LNCAP (cell line): Measurements from ENCODE around the gene MAML2.

Source experiments
- TF ChIP-seq, protein P1 (sequence below): fragments of 450-650 bp; IDR thresholded peaks from 2 replicates; pipeline ENCODE4 v1.5.1; 2017; ENCODE audit warnings: mild to moderate bottlenecking

Gene MAML2

DNA sequence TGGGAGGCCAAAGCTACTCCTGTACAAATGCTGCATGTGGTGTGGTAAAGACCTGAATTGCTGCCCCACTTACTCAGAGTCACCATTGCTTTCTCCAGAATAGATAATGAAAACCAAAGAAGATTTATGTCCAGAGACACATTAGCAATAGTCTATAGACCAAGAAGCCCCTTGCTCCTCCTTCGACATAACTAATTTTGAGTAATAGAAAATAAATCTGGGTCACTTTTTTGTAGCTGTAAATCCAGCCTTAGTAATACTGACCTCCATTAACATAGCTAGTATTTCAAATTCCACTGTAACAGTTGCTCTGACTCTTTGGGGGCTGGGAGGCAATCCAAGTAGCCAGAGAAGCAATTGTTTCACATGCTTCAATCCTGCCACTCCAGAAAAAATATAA, 145.9 kb downstream of the MAML2 start:
- TF ChIP-seq, protein P1, sequence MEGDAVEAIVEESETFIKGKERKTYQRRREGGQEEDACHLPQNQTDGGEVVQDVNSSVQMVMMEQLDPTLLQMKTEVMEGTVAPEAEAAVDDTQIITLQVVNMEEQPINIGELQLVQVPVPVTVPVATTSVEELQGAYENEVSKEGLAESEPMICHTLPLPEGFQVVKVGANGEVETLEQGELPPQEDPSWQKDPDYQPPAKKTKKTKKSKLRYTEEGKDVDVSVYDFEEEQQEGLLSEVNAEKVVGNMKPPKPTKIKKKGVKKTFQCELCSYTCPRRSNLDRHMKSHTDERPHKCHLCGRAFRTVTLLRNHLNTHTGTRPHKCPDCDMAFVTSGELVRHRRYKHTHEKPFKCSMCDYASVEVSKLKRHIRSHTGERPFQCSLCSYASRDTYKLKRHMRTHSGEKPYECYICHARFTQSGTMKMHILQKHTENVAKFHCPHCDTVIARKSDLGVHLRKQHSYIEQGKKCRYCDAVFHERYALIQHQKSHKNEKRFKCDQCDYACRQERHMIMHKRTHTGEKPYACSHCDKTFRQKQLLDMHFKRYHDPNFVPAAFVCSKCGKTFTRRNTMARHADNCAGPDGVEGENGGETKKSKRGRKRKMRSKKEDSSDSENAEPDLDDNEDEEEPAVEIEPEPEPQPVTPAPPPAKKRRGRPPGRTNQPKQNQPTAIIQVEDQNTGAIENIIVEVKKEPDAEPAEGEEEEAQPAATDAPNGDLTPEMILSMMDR = no peak

DNA sequence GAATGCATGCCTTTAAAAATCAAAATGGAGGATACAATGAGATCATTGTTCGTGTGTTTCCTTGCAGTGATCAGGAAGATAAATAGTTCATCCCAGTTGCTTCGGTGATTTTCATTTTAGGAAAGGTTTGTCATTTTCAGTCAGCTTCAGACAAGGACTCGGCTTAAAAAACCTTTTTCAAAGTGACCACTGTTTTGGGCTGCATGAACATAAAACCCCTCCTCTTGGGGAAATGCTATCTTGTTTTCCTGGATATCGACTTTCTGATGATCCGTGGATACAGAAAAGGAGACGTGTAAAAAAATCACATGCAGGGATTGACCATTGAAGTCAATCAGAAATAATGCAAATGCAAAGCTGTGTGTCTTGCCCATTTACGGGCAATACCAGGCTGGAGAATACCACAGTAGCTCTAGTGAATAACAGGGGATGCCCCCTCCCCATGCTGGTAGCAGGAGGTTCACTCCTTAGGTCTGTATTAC, 146.8 kb downstream of the MAML2 start:
- TF ChIP-seq, protein P1 = no peak

DNA sequence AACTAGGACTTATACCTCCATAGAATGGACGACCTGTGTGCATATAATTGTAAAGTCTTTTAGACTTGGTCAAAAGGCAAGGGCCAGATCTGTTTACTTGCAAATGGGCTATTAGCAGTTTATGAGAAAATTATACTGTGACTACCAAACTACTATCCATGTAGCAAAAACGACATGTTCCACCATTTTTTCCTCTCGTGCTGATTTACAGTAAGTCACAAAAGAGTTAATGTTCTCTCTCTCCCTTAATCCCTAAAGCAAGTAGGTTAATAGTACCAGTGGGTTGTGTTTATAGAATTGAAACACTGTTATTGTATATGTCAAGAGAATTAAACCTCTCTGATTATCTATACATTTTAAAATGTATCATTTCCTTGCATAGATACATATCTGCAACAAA, 147.3 kb downstream of the MAML2 start:
- TF ChIP-seq, protein P1 = no peak

DNA sequence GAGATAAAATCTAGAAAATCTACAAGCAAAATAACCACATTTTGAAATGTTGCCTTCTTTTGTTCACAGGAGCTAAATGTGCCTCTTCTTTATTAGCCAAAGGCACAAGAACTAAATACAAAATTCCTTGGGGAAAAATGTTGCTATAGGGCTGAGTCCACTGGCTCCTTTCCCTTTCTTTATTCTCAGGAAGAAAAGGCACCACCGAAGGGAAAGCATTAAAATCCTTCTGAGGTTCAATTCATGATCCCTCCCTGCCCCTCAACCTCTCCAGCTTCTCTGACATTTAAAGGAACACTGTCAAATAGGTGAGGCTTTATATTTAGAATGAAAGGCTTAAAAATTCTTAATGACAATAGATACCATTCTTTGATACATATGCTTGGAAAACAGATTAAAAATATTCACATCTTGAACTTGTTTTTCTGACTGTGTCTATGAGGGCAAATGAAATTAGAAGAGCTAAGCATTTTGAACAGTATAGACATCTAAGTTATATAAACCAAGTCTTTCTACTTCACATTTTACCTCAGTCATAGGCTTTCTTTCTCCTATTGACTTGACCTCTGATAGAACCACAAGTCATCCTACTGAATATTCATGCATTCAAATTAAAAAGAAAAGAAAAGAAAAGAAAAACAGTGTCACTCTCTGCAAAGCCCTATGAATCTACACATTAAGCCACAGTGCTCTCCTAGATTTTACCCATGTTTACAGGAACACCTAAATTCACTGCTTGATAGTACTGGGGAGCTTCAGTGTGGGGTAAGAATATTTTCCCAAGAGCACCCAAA, 148.2 kb downstream of the MAML2 start:
- TF ChIP-seq, protein P1 = no peak

DNA sequence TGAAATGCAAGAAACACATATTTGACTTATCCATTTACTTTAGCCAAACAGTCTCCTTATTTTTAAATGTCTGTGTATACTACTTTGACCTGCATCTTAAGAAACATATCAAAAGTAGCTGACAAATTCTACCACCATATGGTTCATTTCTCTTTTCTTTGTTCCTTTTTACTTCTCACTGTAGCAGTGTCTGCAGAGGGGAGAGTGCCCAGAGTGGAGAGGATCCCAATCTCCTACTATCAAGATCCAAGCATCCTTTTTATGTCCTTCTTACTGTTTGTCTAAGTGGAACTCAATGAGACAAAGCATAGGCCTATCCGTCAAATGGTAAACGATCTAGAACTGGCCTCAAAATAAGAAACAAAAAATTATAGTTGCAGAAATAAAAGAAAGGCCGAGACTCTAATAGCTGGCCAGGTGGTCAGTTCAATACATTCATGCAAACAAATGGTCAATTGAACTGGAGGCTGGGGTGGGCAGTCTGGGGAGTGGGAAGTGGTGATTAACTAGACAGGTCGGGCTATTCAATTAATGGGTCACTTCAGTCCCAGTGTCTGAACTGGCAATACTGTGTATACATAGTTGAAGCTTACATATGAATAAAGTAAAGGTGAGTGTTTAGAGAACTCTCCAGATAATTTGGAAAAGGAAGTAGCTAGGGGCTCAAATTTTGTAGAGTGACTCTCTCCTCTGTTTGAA, 149.1 kb downstream of the MAML2 start:
- TF ChIP-seq, protein P1 = no peak

DNA sequence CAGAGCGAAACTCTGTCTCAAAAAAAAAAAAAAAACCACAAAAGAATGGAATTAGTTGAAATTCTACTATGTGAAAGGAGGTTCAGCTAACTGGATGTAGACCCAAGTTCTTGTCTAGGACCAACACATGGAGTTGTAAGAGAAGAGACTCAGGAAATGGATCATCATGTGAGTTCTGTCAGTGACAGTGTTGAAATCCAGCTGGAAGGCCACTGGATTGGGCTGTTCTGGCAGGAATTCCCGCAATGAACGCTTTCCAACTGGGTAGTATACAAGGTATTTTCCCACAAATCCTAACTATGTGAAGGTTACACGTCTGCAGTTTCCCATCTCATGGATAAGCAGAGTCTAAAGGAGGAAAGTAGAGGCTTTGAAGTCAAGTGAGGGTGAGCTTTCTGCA, 151.2 kb downstream of the MAML2 start:
- TF ChIP-seq, protein P1 = no peak

DNA sequence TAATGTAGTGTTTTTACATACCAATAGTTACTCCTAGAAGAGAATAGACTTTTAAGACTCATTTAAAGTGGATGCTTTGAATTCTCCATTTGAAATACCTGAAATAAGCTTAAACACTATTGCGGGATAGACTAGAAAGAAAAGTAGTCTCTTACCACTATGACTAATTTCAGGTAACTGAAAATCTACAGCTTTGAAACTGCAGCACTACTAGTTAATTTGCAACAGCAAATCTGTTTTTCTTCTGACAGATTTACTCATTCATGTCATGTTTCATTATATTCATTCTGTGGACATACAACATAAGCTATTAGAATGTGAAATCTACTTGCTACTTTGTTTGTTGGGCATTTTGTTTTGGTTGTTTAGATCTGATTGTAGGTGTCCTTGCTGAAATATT, 153.6 kb downstream of the MAML2 start:
- TF ChIP-seq, protein P1 = no peak
